ENCODE measurements around the gene U2AF2. TPM values are rescaled to one million over a fixed set of nuclear protein-coding genes. Genes with fewer than 3 reads are reported as not detected.

The U2AF2 gene
- total RNA-seq, 1 donor from 2014 or later, result 365 TPM

GRCh38 chr19:55668603-55669348 lies 13.9 kb downstream of the U2AF2 start:
- no peak for DNase-seq (ENCODE audit: low read depth, low spot score)
- H3K27ac Mint-ChIP-seq (ENCODE audit: unreplicated experiment), result no peak overlapping the region
- H3K4me1 Mint-ChIP-seq, result peaks cover 20% of the 10 kb centered on the region
- no peaks in the 10 kb centered on the region for H3K9me3 Mint-ChIP-seq
- TF ChIP-seq, protein P1, sequence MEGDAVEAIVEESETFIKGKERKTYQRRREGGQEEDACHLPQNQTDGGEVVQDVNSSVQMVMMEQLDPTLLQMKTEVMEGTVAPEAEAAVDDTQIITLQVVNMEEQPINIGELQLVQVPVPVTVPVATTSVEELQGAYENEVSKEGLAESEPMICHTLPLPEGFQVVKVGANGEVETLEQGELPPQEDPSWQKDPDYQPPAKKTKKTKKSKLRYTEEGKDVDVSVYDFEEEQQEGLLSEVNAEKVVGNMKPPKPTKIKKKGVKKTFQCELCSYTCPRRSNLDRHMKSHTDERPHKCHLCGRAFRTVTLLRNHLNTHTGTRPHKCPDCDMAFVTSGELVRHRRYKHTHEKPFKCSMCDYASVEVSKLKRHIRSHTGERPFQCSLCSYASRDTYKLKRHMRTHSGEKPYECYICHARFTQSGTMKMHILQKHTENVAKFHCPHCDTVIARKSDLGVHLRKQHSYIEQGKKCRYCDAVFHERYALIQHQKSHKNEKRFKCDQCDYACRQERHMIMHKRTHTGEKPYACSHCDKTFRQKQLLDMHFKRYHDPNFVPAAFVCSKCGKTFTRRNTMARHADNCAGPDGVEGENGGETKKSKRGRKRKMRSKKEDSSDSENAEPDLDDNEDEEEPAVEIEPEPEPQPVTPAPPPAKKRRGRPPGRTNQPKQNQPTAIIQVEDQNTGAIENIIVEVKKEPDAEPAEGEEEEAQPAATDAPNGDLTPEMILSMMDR (conservative IDR thresholded peaks at IDR 0.05), result no peak
- H3K4me3 Mint-ChIP-seq, result no peak overlapping the region
- H3K36me3 Mint-ChIP-seq (ENCODE audit: low read depth), result peaks cover 12% of the 10 kb centered on the region
- H3K27me3 Mint-ChIP-seq (ENCODE audit: low read depth), result peaks cover 3% of the 10 kb centered on the region

DNA sequence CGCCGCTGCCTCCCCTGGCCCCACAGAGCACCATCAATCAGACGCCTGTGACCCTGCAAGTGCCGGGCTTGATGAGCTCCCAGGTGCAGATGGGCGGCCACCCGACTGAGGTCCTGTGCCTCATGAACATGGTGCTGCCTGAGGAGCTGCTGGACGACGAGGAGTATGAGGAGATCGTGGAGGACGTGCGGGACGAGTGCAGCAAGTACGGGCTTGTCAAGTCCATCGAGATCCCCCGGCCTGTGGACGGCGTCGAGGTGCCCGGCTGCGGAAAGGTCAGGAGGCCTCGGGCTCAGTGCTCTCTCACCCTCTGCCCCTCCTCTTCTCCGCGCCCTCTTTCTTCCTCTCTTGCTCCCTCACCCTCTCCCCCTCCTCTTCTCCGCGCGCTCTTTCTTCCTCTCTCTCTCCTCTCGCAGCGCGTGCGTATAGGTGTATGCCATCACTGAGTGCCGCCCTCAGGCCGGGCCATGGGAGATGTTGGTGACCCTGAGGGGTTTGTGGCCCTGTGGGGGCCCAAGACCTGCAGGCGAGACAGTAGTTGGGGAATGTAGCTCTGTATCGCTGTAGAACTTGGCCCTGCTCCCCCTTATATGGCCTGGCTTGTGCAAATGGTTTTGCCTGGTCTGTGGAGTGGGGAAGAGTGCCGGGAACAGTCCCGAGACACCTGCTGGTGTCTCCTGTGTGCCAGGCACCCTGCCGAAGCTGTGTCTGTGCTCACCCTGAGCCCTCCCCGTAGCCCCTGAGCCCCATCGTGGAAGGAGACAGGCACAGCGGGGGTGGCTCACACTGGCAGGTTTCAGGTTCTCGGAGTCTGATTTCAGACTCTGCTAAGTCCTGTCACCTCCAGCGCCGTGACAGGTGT lies 14.8 kb downstream of the U2AF2 start:
- Mint-ChIP-seq H3K9me3 (no peaks in the 10 kb centered on the region), H3K27me3 (ENCODE audit: low read depth) (peaks cover 3% of the 10 kb centered on the region), H3K4me3 (no peak overlapping the region), H3K4me1 (peaks cover 25% of the 10 kb centered on the region), H3K27ac (ENCODE audit: unreplicated experiment) (no peak overlapping the region), H3K36me3 (ENCODE audit: low read depth) (peaks cover 13% of the 10 kb centered on the region)
- no peak for DNase-seq (ENCODE audit: low read depth, low spot score)
- TF ChIP-seq, protein P1 (conservative IDR thresholded peaks at IDR 0.05), result no peak

DNA sequence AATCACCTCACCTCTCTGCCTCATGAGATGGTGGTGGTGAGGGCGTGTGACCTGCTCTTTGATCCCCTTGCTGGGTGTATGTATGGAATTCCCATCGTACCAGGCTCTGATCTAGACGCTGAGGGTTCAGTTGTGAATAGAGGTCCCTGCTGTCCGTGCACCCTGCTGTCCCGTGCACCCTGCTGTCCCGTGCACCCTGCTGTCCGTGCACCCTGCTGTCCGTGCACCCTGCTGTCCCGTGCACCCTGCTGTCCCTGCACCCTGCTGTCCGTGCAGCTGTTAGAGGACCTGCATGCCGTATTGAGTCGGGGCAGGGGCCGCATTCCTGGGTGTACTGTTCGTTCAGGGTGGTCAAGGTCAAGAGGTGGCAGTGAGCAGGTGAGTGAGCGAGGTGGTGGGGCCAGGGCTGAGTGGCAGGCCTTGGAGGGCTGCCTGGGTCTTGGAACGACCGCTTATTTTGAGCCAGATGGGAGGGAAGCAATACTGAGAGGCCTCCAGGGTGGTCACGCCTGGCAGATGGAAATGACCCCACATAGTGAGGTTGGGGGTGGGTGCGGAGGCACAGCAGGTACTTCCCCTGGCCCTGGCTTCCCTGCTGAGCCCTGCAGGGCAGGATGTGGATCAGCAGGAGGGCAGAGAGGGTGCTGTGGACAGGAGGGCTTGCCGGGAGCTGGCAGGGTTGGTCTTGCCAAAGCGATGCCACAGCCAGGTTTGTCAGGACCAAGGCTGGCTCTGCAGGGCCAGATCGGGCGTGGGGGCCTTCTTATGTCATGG lies 15.6 kb downstream of the U2AF2 start:
- Mint-ChIP-seq H3K4me3 (peak overlapping the region; percentile 85), H3K36me3 (ENCODE audit: low read depth) (peaks cover 14% of the 10 kb centered on the region), H3K4me1 (peaks cover 27% of the 10 kb centered on the region), H3K9me3 (no peaks in the 10 kb centered on the region), H3K27me3 (ENCODE audit: low read depth) (peaks cover 5% of the 10 kb centered on the region), H3K27ac (ENCODE audit: unreplicated experiment) (no peak overlapping the region)
- TF ChIP-seq, protein P1 (conservative IDR thresholded peaks at IDR 0.05), result no peak
- no peak for DNase-seq (ENCODE audit: low read depth, low spot score)

DNA sequence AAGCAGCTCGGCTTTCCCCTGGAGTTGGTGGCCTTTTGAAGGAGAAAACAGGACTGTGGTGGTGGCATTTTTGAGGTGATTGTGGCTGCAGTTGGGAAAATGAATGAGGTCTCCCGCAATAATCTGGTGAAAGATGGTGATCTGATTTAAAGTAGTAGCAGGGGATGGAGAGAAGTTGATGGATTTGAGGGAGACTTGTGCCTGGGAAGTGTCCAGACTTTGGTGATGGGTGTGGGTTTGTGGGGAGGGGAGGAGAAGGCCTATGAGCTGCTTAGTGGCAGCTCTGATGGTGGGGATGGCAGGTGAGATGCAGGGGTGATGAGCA lies 16.2 kb downstream of the U2AF2 start:
- Mint-ChIP-seq H3K9me3 (no peaks in the 10 kb centered on the region), H3K4me1 (peaks cover 32% of the 10 kb centered on the region), H3K27ac (ENCODE audit: unreplicated experiment) (peak overlapping the region; percentile 14), H3K27me3 (ENCODE audit: low read depth) (peaks cover 9% of the 10 kb centered on the region), H3K36me3 (ENCODE audit: low read depth) (peaks cover 17% of the 10 kb centered on the region), H3K4me3 (peak overlapping the region; percentile 85)
- TF ChIP-seq, protein P1 (conservative IDR thresholded peaks at IDR 0.05), result no peak
- DNase-seq (ENCODE audit: low read depth, low spot score), result no peak

DNA sequence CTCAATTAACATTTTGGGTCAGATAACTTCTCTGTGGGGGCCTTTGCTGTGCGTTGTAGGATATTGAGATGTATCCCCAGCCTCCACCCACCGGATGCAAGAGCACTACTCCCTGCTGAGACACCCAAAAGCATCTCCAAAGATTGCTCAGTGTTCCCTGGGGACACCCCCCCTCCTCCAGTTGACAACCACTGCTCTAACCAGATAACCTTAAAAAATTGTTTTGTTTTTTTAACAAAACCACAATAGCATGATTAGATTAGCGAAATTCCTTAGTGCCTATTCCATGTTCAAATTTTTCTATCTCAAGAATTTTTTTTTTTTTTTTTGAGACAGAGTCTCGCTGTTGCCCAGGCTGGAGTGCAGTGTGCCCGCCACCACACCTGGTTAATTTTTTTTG lies 17.6 kb downstream of the U2AF2 start:
- H3K4me1 Mint-ChIP-seq, result peaks cover 44% of the 10 kb centered on the region

More for the DNA sequence above, 17.6 kb downstream of the U2AF2 start:
- Mint-ChIP-seq H3K27me3 (ENCODE audit: low read depth) (peaks cover 9% of the 10 kb centered on the region), H3K9me3 (no peaks in the 10 kb centered on the region), H3K36me3 (ENCODE audit: low read depth) (peaks cover 17% of the 10 kb centered on the region), H3K27ac (ENCODE audit: unreplicated experiment) (no peak overlapping the region), H3K4me3 (peak overlapping the region; percentile 29)
- no peak for DNase-seq (ENCODE audit: low read depth, low spot score)
- TF ChIP-seq, protein P1 (conservative IDR thresholded peaks at IDR 0.05), result no peak
